Activated T-helper 2 cell treated with anti-CD3 and anti-CD28 coated beads, Interferon-gamma antibody, Interleukin-2, Interleukin-4, amounts not matched to agents 10 μg/mL and 5 μg/mL and 100 μg/mL, durations not matched to agents 14 hours and 24 hours and 36 hours (primary cell): Measurements from ENCODE around the gene C16orf95. TPM values are rescaled to one million over a fixed set of nuclear protein-coding genes. Genes with fewer than 3 reads are reported as not detected.
"Not testable (repeated sequence)": the region's sequence is repeated elsewhere in the genome, so short reads cannot be mapped to it uniquely, and the experiment has no call there.

Source experiments
- DNase-seq: peaks from one replicate; pipeline ENCODE4 v3.0.0; 2021; ENCODE audit warnings: low spot score
- H3K27ac Mint-ChIP-seq: one replicate; pipeline ENCODE4 v1.8.0; 2021; ENCODE audit warnings: mixed read lengths
- H3K27me3 Mint-ChIP-seq: one replicate; pipeline ENCODE4 v1.8.0; 2021; ENCODE audit warnings: low read depth, mixed read lengths
- H3K36me3 Mint-ChIP-seq: one replicate; pipeline ENCODE4 v1.8.0; 2021; ENCODE audit warnings: low read depth, mixed read lengths
- H3K4me1 Mint-ChIP-seq: one replicate; pipeline ENCODE4 v1.8.0; 2021; ENCODE audit warnings: low read depth, mixed read lengths
- H3K4me3 Mint-ChIP-seq: one replicate; pipeline ENCODE4 v1.8.0; 2021; ENCODE audit warnings: low read depth, mild to moderate bottlenecking, moderate library complexity, mixed read lengths
- H3K9me3 Mint-ChIP-seq: one replicate; pipeline ENCODE4 v1.8.0; 2021; ENCODE audit warnings: mixed read lengths
- intact Hi-C: fragments of 100-400 bp; cut with micrococcal nuclease; formaldehyde crosslinking; loops from one replicate; pipeline ENCODE4 v1.15.1; 2023
- total RNA-seq: library from RNA; stranded (reverse); gene quantifications from 2 replicates; pipeline ENCODE4 v1.2.3, GENCODE V29; 2022

C16orf95 gene
- total RNA-seq, 1 donor from 2014 or later = 12.3 TPM

- intact Hi-C loops = no loop called here
- peaks cover 35% of the 10 kb centered on the region for H3K36me3 Mint-ChIP-seq
- no peaks in the 10 kb centered on the region for H3K27me3 Mint-ChIP-seq
- peak overlapping the region; percentile 28 for H3K27ac Mint-ChIP-seq
- H3K4me1 Mint-ChIP-seq = peaks cover 13% of the 10 kb centered on the region
- peak overlapping the region; percentile 49 for H3K4me3 Mint-ChIP-seq
- DNase-seq = no peak
- no peaks in the 10 kb centered on the region for H3K9me3 Mint-ChIP-seq
These were observed 26.5 kb upstream of the C16orf95 start for GRCh38 chr16:87343753-87344050.

GRCh38 chr16:87342978-87343752 lies 26.0 kb upstream of the C16orf95 start:
- Mint-ChIP-seq H3K27ac (peak overlapping the region; percentile 28), H3K27me3 (no peaks in the 10 kb centered on the region), H3K4me3 (no peak overlapping the region), H3K36me3 (peaks cover 36% of the 10 kb centered on the region), H3K4me1 (peaks cover 13% of the 10 kb centered on the region), H3K9me3 (no peaks in the 10 kb centered on the region)
- DNase-seq = no peak
- intact Hi-C loops = no loop called here

GRCh38 chr16:87342504-87342903 lies 25.3 kb upstream of the C16orf95 start:
- no peaks in the 10 kb centered on the region for H3K27me3 Mint-ChIP-seq
- intact Hi-C loops = no loop called here
- no peak overlapping the region for H3K27ac Mint-ChIP-seq
- H3K36me3 Mint-ChIP-seq = peaks cover 39% of the 10 kb centered on the region
- no peaks in the 10 kb centered on the region for H3K9me3 Mint-ChIP-seq
- peaks cover 13% of the 10 kb centered on the region for H3K4me1 Mint-ChIP-seq
- H3K4me3 Mint-ChIP-seq = no peak overlapping the region
- DNase-seq = no peak

- intact Hi-C loops = no loop called here
- no peaks in the 10 kb centered on the region for H3K9me3 Mint-ChIP-seq
- H3K27me3 Mint-ChIP-seq = no peaks in the 10 kb centered on the region
- H3K4me1 Mint-ChIP-seq = peaks cover 12% of the 10 kb centered on the region
- H3K4me3 Mint-ChIP-seq = no peak overlapping the region
- no peak overlapping the region for H3K27ac Mint-ChIP-seq
- no peak for DNase-seq
- H3K36me3 Mint-ChIP-seq = peaks cover 30% of the 10 kb centered on the region
These were observed 23.0 kb upstream of the C16orf95 start for GRCh38 chr16:87340198-87340597.

GRCh38 chr16:87339724-87340105 lies 22.5 kb upstream of the C16orf95 start:
- DNase-seq, H3K9me3 Mint-ChIP-seq, H3K27ac Mint-ChIP-seq, H3K4me3 Mint-ChIP-seq, H3K27me3 Mint-ChIP-seq, intact Hi-C loops: not testable (repeated sequence)
- Mint-ChIP-seq H3K4me1 (peaks cover 10% of the 10 kb centered on the region), H3K36me3 (peaks cover 30% of the 10 kb centered on the region)

- intact Hi-C loops = no loop called here
- Mint-ChIP-seq H3K4me3 (no peak overlapping the region), H3K4me1 (peaks cover 10% of the 10 kb centered on the region), H3K27ac (no peak overlapping the region), H3K27me3 (no peaks in the 10 kb centered on the region), H3K9me3 (no peaks in the 10 kb centered on the region), H3K36me3 (peaks cover 33% of the 10 kb centered on the region)
- no peak for DNase-seq
These were observed 22.0 kb upstream of the C16orf95 start for GRCh38 chr16:87339086-87339723.

GRCh38 chr16:87338155-87338765 lies 21.1 kb upstream of the C16orf95 start:
- DNase-seq = no peak
- Mint-ChIP-seq H3K4me3 (no peak overlapping the region), H3K9me3 (no peaks in the 10 kb centered on the region), H3K36me3 (peaks cover 35% of the 10 kb centered on the region), H3K4me1 (peaks cover 6% of the 10 kb centered on the region), H3K27me3 (no peaks in the 10 kb centered on the region), H3K27ac (no peak overlapping the region)
- intact Hi-C loops = no loop called here

- H3K4me1 Mint-ChIP-seq = peaks cover 6% of the 10 kb centered on the region
- intact Hi-C loops = no loop called here
- no peak for DNase-seq
- H3K36me3 Mint-ChIP-seq = peaks cover 36% of the 10 kb centered on the region
- H3K9me3 Mint-ChIP-seq = no peaks in the 10 kb centered on the region
- H3K4me3 Mint-ChIP-seq = no peak overlapping the region
- H3K27me3 Mint-ChIP-seq = no peaks in the 10 kb centered on the region
- no peak overlapping the region for H3K27ac Mint-ChIP-seq
These were observed 20.1 kb upstream of the C16orf95 start for GRCh38 chr16:87337262-87337771.

- peak overlapping the region; percentile 30 for H3K27ac Mint-ChIP-seq
- no peak overlapping the region for H3K4me3 Mint-ChIP-seq
- no peaks in the 10 kb centered on the region for H3K9me3 Mint-ChIP-seq
- H3K36me3 Mint-ChIP-seq = peaks cover 36% of the 10 kb centered on the region
- no peaks in the 10 kb centered on the region for H3K27me3 Mint-ChIP-seq
- peaks cover 6% of the 10 kb centered on the region for H3K4me1 Mint-ChIP-seq
- intact Hi-C loops = no loop called here
- DNase-seq = no peak
These were observed 19.4 kb upstream of the C16orf95 start for GRCh38 chr16:87336434-87337240.

- H3K27ac Mint-ChIP-seq = no peak overlapping the region
- intact Hi-C loops = no loop called here
These were observed 18.6 kb upstream of the C16orf95 start for GRCh38 chr16:87335625-87336433.

GRCh38 chr16:87334651-87335624 lies 17.7 kb upstream of the C16orf95 start:
- no peak overlapping the region for H3K4me3 Mint-ChIP-seq
- intact Hi-C loops = no loop called here
- H3K9me3 Mint-ChIP-seq = no peaks in the 10 kb centered on the region
- H3K27ac Mint-ChIP-seq = no peak overlapping the region
- H3K4me1 Mint-ChIP-seq = peaks cover 5% of the 10 kb centered on the region
- no peak for DNase-seq
- no peaks in the 10 kb centered on the region for H3K27me3 Mint-ChIP-seq
- H3K36me3 Mint-ChIP-seq = peaks cover 37% of the 10 kb centered on the region

More at GRCh38 chr16:87335625-87336433, 18.6 kb upstream of the C16orf95 start:
- Mint-ChIP-seq H3K36me3 (peaks cover 35% of the 10 kb centered on the region), H3K4me3 (no peak overlapping the region), H3K9me3 (no peaks in the 10 kb centered on the region), H3K4me1 (peaks cover 5% of the 10 kb centered on the region), H3K27me3 (no peaks in the 10 kb centered on the region)
- DNase-seq = no peak
